Activated CD4-positive, alpha-beta T cell treated with anti-CD3 and anti-CD28 coated beads, Interleukin-2, amount 50 U/mL, for 48 hours (primary cell): Measurements from ENCODE around the gene LMNA.
A peak's percentile ranks its signal among the peaks of the same experiment; 100 is the strongest.
"Not testable (repeated sequence)": the region's sequence is repeated elsewhere in the genome, so short reads cannot be mapped to it uniquely, and the experiment has no call there.

Experiments
- DNase-seq, 2 experiments: peaks; one replicate each; pipeline ENCODE4 v3.0.0-alpha.2; 2020

Gene LMNA

DNA sequence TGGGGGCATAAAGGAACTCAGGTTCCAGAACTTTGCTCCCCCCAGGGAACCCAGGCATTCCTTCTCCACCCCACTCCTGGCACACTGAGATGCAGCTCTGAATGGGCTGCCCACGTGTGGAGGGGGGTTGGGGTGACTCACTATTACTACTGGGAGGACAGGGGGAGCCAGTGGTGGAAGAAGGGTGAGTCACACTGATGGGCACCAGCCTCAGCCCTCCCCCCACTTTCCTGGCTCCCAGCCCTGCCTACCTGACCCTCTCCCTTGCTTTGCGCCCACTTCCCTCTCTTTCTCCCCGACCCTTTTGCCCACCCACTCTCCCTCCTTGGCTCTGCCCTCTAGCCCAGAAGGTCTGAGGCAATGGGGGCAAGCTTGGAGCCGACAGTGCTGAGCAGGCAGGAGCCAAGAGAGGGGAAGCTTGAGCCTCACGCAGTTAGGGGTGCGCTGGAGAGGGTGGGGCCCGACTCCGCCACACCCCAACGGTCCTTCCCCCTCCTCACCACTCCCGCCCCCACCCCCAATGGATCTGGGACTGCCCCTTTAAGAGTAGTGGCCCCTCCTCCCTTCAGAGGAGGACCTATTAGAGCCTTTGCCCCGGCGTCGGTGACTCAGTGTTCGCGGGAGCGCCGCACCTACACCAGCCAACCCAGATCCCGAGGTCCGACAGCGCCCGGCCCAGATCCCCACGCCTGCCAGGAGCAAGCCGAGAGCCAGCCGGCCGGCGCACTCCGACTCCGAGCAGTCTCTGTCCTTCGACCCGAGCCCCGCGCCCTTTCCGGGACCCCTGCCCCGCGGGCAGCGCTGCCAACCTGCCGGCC, at the start of gene LMNA:
LMNA (plus strand) TSS at position 611 of the 818 bp plus-strand sequence. CDS start 208 bp downstream, outside the sequence.
- DNase-seq, result peak; percentile 82 to 88

DNA sequence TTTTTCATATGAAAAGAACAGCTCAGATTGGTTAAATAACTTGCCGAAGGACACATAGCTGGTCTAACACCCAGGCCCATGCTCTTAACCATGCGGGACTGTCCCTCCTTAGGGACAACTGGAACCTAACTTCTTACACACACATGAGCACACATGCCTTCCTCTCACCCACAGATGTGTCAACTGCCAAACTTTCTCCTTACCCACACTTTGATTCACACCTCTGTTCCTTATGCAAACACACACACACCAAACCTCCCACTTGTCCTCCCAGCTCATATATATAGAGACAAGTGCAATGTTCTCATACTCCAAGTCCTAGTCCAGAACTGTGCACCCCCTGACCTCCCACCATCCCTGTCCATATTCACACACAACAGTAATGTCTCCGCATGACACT, 49.3 kb upstream of the LMNA start:
- DNase-seq, result no peak

DNA sequence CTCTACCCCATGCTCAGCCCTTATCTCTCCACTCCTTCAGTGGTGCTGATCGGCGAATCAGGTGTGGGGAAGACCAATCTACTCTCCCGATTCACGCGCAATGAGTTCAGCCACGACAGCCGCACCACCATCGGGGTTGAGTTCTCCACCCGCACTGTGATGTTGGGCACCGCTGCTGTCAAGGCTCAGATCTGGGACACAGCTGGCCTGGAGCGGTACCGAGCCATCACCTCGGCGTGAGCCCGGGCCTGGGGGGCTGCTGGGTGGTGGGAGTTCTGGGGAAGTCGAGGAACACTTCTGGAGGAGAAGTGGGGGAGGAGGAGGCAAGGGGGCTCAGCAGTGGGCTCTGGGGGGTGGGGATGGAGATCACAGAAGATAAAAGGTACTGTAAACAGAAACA, 48.6 kb upstream of the LMNA start:
- DNase-seq, result no peak

DNA sequence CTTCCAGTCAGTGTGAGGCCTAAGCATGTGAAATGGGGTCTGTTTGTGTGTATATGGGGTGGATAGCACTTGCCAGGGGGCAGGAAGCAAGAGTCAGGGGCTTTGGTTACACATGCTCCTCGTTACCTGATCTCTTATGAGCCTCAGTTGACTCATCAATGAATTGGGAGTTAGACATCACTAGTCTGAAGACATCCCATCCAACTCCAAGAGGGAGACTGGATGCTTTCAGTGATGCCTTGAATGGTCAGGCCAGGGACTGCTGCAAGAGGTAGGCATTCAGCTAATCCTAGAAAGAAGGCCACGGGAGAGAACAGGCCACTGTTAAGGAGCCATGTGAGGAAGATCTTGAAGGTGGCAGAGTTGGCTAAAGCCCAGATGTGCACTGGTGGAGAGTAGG, 47.2 kb upstream of the LMNA start:
- DNase-seq, result no peak

DNA sequence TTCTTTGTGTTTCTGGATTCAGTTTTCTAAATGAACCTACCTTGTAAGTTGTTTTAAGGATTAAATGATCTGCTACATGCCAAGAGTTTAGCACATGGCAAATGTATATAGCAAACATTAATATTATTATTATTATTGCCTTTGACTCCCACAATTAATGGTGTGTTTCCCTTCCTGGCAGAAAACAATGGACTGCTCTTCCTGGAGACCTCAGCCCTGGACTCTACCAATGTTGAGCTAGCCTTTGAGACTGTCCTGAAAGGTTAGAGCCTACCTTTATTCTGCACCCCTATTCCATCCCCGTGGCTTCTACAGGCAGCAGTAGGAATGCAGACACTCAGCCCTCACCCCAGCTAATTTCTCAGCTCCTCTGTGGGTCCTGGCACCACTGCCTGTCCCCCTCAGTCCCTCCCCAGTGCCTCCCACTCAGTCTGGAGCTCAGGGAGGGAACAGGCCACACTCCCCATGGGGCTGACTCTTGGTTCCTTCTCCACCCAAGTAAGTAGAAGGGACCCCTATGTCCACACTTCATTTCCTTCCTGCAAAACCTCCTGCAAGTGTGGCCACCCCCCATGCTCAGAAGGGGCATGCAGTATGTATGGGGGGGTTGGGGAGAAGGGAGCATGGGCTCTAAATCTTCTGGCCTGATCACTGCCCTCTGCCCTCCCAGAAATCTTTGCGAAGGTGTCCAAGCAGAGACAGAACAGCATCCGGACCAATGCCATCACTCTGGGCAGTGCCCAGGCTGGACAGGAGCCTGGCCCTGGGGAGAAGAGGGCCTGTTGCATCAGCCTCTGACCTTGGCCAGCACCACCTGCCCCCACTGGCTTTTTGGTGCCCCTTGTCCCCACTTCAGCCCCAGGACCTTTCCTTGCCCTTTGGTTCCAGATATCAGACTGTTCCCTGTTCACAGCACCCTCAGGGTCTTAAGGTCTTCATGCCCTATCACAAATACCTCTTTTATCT, 44.7 kb upstream of the LMNA start:
- DNase-seq, result no peak

DNA sequence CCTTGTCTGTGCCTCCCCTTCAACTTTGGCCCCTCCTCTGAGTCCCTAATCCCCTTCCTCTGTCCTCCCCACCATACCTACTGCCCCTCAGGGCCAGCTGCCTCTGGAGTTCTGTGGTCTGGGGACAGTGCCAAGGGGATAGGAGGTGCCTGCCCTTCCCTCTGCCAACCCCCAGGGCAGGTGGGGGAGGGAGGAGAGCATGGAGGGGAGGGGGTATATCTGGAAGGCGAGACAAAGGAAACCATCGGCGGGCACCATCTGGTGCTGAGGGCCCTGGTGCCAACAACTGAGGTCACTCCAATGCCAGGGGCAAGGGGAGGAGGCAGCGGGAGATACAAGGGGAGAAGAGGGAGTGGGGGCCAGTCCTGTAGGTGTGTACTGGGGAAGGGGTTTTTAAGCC, 44.0 kb upstream of the LMNA start:
- DNase-seq, result no peak

DNA sequence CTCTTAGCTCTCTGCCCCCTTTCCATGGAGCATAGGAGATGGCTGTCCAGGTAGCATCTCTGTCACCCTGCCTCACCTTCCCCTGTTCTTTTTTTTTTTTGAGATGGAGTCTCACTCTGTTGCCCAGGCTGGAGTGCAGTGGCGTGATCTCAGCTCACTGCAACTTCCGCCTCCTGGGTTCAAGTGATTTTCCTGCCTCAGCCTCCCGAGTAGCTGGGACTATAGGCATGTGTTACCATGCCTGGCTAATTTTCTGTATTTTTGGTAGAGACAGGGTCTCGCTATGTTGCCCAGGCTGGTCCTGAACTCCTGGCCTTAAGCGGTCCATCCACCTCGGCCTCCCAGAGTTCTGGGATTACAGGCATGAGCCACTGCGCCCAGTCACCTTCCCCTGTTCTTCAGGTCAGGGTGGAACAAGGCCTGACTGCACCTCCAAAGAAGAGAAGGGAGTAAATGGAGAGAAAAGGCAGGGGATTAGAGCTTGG, 43.1 kb upstream of the LMNA start:
- DNase-seq, result not testable (repeated sequence)

DNA sequence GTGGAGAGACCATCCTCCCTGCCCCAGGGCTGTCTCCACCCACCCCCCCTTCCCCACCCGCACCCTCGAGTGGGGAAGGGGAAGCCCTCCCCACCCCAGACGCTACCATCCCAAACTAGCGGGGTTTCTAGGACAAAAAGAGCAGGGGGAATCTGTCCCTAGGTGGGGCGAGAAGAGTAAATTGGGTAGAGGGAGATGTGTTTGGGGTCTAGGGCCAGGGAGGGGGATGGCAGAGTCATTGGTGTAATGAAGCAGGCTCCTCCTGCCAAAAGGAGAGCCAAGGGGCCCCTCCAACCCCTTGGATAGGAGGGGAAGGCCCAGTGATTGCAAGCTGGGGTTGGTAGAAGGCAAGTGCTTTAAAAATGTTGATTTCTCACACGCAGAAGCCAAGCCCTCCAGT, 42.3 kb upstream of the LMNA start:
- DNase-seq, result no peak

DNA sequence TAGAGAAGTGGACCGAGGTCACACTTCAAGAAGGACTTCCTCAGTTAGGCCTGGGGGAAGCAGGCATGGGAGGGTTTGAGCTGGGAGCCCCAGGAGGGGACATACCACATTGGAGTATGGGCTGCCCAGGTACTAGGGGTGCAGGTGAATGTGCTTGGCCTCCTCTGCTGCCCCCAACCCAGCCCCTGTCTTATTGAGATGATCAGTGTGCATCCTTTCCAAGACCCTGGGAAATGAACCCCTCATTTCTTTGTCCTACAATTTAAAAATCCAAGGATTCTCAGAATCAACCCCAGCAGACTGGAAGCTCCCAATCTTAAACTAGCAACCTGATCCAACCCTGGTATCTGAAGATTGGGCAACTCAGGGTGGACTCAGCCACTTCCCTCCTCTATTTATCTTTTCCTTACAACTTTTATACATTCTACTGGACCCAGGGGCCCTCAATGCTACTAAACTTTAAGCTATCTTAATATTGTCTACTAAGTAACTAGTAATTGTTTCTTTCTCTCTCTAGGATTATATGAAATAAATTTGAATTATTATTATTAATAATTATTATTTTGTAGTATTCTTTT, 41.3 kb upstream of the LMNA start:
- no peak for DNase-seq

DNA sequence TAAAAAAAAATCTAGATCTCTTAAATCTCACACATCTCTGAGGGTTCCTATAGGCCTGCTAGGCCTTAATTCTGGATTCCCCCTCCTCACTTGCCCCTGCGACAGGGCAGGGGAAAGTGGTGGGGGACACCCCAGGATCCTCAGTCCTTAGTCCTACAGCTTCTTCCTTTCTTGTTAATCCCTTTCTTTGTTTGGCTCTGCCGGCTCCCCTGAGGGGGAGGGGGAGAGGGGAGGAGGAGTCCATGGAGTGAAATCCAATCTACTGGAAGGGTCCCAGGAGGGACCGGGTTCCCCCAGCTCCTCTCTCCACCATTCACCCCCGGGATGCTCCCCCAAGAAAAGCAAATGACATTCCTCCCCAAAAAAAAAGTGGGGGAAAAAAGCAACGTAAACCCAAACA, 40.8 kb upstream of the LMNA start:
- no peak for DNase-seq

DNA sequence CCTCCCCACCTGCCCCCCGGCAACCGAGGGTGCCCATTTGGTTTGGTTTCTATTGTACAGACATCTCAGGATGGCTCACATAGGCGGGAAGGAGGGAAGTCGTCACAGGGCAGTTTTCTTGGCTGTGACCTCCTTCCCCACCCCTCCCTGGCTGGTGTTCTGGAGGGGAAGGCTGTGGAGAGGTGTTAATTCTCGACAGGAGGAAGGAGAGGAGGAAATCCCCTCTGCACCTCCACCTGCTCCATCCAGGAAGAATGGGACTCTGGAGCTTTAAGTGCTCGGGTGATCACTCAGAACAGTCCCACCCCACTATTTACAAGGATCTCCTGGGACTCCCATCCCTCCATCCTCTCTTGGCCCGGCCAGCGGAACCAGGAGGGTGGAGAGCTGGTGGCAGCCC, 39.9 kb upstream of the LMNA start:
- DNase-seq, result no peak

DNA sequence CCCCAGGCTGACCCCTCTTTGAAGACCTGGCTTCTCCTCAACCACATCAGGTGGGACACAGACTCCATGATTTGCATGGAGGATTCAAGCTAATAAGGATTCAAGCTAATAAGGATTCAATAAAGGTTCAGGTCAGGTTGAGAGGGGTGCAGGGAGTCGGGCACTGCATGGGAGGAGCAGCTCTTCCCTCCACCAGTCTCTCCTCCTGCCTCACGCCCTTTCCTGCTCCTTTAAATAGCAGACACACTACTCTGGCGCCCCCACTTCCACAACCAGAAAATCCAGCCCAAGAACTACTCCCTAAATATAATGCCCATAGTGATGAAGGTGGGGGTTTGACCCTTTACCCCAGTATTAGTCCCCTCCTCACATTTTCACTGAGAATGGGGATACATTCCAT, 39.3 kb upstream of the LMNA start:
- DNase-seq, result no peak

DNA sequence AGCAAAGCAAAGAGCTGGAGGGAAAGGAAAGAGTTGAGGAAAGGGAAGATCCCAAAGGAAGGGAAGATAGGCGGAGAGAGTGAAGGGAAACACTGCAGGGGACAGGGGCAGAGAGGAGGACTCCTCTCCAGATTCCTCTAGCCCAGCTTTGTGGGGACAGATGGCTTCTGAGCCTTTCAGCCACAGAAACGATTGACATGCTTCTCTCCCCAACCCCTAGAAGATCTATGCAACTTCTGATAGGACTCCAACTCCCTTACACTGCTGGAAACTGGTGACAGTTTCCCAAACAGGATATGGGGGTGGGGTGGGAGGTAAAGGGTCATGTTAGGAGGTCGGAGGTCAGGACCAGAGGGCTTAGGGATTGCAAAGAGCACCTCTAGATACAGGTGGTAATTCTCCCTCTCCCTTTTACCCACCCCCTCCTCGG, 38.7 kb upstream of the LMNA start:
- DNase-seq, result no peak

DNA sequence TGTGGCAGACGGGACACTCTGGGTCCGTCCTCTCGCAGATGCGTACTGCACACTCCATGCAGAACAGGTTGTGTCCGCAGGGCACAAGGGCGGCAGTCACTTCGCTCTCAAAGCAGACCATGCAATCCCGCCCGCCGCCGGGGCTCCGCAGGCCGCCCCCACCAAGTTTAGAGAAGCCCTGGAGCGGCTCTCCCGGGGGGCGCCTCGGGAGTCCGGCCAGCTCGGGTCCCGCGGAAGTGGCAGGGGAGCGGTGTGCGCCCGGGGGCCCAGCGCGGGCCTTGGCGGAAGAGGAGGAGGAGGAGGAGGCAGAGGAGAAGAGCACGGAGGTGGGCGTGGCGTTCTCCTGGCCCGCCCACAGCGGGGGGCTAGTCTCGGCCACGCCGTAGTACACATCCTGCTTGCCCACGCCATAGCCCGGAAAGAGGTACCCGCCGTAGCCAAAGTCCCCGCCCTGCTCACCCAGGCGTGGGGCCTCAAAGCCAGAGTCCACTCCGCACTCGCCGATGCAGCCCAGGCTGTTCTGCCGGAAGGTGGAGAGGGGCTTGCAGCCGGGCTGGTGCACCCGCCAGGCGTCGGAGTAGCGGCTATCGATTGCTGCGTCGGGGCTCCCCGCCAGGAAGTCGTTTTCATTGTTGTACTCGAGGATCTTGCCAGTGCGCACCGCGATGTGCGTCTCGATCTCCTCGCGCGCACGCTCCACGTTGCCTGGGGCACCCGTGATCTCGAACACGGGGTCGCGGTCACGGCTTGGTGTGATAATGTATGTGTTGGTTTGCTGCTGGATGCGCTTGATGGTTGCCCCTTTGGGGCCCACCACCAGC, 37.7 kb upstream of the LMNA start:
- no peak for DNase-seq

DNA sequence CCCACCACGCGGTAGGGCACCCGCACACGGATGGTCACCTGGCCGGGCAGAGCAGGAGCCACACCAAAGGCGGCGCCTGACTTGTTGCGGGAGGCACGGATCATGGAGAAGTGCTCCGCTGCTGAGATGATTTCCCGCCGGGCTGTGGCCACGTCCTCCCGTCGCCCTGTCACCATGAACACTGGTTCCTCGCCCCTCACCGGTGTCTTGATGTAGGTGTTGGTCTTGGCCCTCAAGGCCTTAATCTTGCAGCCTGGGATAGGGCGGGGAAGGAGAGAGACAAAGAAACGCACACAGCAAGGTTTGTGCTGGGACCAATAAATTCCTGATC, 37.1 kb upstream of the LMNA start:
- no peak for DNase-seq

DNA sequence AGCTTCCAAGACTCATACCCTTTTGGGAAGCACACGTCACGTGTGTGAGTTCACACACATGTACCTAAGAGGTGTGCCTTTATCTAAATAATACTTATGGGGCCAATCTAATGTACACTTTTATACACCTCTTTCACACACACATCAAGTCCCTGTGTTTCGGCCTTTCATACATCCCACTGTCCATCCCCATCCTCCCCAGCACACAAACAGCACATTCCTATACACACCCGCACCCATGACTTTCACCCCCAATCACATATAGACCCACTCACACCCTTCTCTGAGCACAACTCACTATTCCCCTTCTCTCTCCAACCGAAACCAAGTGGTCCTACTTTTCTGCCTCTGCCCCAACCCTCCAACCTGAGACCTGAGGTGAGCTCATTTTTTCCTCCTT, 35.8 kb upstream of the LMNA start:
- no peak for DNase-seq

DNA sequence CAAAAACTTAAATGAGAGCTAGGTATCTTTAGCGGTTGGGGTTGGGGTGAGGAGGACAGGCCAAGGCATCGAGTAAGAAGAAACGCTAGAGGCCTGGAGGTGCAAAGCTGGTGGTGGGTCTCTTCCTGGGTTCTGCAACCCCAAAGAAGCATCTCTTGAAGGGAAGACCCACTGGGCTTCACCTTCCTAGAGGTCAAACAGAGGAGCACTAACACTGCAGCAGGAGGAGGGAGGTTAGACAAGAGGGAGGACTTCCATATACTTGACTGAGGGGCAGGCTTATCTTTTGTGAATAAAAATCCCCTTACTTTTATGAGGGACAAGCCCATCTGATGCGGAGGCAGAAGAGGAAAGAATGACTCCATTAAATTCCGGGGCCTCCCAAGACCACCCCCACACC, 34.7 kb upstream of the LMNA start:
- no peak for DNase-seq

DNA sequence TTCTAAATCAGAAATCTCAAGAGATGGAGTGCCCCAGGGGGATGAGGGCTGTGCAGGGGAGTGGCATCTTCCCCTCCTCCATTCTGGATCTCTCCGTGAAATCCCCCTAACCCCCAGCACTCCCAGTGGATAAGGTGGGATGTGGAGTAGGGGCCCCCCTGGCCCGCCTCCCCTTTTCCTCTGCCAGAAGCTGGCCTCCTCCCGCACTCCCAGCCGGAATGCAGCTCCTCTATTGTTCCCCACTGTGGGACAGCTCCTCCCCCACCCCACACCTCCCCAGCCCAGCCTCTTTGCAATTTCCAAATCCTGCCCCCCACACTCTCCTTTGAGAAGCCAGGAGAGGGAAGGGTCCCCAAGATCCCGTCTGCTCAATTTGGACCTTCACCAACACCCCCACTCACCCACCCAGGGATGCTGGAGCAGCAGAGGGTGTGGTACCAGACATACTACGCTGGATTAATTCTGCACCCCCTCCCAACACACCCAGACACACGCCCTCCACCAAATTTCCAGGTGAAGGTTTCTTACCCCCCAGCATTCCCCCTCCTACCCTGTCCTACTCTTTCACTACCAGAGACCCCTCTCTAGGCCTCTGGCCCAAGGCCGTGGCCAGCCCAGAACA, 34.2 kb upstream of the LMNA start:
- no peak for DNase-seq

DNA sequence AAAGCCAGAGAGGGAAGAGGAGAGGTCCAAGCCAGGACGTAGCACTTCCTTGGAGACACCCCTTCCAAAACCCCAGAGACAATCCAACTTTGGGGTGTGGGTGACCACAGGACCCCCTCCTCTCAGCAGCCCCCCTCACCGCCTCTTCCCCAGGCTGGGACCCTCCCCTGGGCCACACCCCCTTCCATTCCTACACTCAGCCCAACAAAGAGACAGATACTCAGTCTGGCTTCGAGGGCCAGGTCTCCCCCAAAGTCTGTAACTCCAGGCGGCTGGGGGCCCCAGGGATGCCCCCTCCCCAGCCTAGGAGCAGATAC, 33.7 kb upstream of the LMNA start:
- DNase-seq, result no peak

DNA sequence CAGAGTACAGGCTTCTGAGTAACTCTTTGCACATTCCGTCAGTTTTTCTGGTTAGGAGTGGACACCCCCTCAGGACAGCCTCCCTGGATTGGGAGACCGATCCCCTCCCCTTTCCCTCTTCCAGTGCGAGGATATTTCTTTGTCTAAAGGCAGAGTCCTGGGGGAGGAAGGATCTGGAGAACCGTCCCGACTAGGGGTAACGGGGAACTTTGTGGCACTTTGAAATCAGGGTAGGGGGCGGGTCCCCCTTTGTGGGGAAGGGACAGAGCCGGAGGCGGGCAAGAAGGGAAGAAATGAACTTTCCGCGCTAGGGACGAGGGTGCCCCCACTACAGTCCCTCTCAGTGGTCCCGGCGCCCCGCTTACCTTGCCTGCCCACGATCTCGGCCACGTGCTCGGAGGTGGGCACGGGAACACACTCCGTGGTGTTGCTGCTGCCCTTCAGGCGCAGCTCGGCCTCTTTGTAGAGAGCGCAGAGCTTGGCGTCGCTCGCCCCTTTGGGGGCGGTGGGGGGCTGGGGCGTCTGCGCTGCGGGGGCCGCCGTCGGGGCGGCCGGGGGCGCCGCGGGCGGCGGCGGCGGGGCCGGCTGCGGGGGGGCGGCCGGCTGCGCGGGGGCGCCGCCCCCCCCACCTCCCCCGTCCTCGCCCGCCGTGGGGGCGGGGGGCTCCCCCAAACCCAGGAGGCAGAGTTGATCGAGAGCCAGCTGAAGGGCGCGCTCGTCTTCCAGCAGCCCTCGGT, 33.2 kb upstream of the LMNA start:
- no peak for DNase-seq

DNA sequence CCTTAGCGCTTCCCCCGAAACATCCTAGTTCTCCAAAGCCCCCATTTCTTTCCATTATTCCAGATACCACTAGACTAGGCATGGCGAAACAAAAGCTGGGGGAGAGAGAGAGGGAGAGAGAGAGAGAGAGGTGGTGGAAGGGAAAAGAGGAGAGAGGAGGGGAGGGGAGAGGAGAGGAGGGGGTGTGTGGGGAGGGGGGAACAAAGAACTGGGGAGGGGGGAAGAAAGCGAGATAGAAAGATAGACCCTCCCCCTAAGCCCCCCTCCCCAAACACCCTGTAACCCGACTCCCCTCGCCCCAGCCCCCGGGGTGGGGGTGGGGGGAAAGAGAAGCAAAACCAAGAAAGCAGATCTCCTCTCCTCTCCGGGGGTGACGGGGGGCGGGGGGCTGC, 32.6 kb upstream of the LMNA start:
- no peak for DNase-seq
